Measurements from ENCODE around the gene THADA.

The THADA gene

GRCh38 chr2:43419876-43420275 lies 176.0 kb downstream of the THADA start:
- Histone ChIP-seq H3K4me1 (ENCODE audit: control insufficient read depth, insufficient read depth, low read length) (no peaks in the 10 kb centered on the region), H3K27me3 (ENCODE audit: control insufficient read depth, insufficient read depth, low read length, poor library complexity, severe bottlenecking) (no peaks in the 10 kb centered on the region), H3K36me3 (ENCODE audit: control insufficient read depth, insufficient read depth, low read length) (no peaks in the 10 kb centered on the region), H3K9me3 (ENCODE audit: control insufficient read depth, low read length) (no peaks in the 10 kb centered on the region), H3K4me3 (ENCODE audit: insufficient read depth, low read depth, low read length) (no peak overlapping the region), H3K27ac (ENCODE audit: insufficient read depth, low read depth, low read length, poor library complexity, severe bottlenecking) (no peak overlapping the region)
- 92 to 97% methylated on average over 2 of the region's 2 CpGs for WGBS, 2 experiments

- 87 to 90% methylated on average over 3 of the region's 3 CpGs for WGBS, 2 experiments
- no peak overlapping the region for H3K27ac ChIP-seq (ENCODE audit: insufficient read depth, low read depth, low read length, poor library complexity, severe bottlenecking)
- no peaks in the 10 kb centered on the region for H3K4me1 ChIP-seq (ENCODE audit: control insufficient read depth, insufficient read depth, low read length)
- no peaks in the 10 kb centered on the region for H3K27me3 ChIP-seq (ENCODE audit: control insufficient read depth, insufficient read depth, low read length, poor library complexity, severe bottlenecking)
- no peaks in the 10 kb centered on the region for H3K36me3 ChIP-seq (ENCODE audit: control insufficient read depth, insufficient read depth, low read length)
- no peak overlapping the region for H3K4me3 ChIP-seq (ENCODE audit: insufficient read depth, low read depth, low read length)
- H3K9me3 ChIP-seq (ENCODE audit: control insufficient read depth, low read length): no peaks in the 10 kb centered on the region
These were observed 176.6 kb downstream of the THADA start for GRCh38 chr2:43419243-43419642.

GRCh38 chr2:43418680-43419079 lies 177.2 kb downstream of the THADA start:
- Histone ChIP-seq H3K36me3 (ENCODE audit: control insufficient read depth, insufficient read depth, low read length) (no peaks in the 10 kb centered on the region), H3K9me3 (ENCODE audit: control insufficient read depth, low read length) (no peaks in the 10 kb centered on the region), H3K4me3 (ENCODE audit: insufficient read depth, low read depth, low read length) (no peak overlapping the region), H3K27me3 (ENCODE audit: control insufficient read depth, insufficient read depth, low read length, poor library complexity, severe bottlenecking) (no peaks in the 10 kb centered on the region), H3K4me1 (ENCODE audit: control insufficient read depth, insufficient read depth, low read length) (no peaks in the 10 kb centered on the region), H3K27ac (ENCODE audit: insufficient read depth, low read depth, low read length, poor library complexity, severe bottlenecking) (no peak overlapping the region)
- 91 to 95% methylated on average over 3 of the region's 3 CpGs for WGBS, 2 experiments

- Histone ChIP-seq H3K4me3 (ENCODE audit: insufficient read depth, low read depth, low read length) (no peak overlapping the region), H3K27me3 (ENCODE audit: control insufficient read depth, insufficient read depth, low read length, poor library complexity, severe bottlenecking) (no peaks in the 10 kb centered on the region), H3K9me3 (ENCODE audit: control insufficient read depth, low read length) (no peaks in the 10 kb centered on the region), H3K27ac (ENCODE audit: insufficient read depth, low read depth, low read length, poor library complexity, severe bottlenecking) (no peak overlapping the region), H3K36me3 (ENCODE audit: control insufficient read depth, insufficient read depth, low read length) (no peaks in the 10 kb centered on the region), H3K4me1 (ENCODE audit: control insufficient read depth, insufficient read depth, low read length) (no peaks in the 10 kb centered on the region)
- 80% methylated on average over 1 of the region's 1 CpG; no CpG with 5 or more reads in 1 of the 2 experiments for WGBS, 2 experiments
These were observed 178.5 kb downstream of the THADA start for GRCh38 chr2:43417300-43417699.

- no peaks in the 10 kb centered on the region for H3K9me3 ChIP-seq (ENCODE audit: control insufficient read depth, low read length)
- no peaks in the 10 kb centered on the region for H3K27me3 ChIP-seq (ENCODE audit: control insufficient read depth, insufficient read depth, low read length, poor library complexity, severe bottlenecking)
- WGBS, 2 experiments: 76 to 90% methylated on average over 6 to 7 of the region's 7 CpGs
- no peak overlapping the region for H3K4me3 ChIP-seq (ENCODE audit: insufficient read depth, low read depth, low read length)
- no peak overlapping the region for H3K27ac ChIP-seq (ENCODE audit: insufficient read depth, low read depth, low read length, poor library complexity, severe bottlenecking)
- no peaks in the 10 kb centered on the region for H3K4me1 ChIP-seq (ENCODE audit: control insufficient read depth, insufficient read depth, low read length)
- H3K36me3 ChIP-seq (ENCODE audit: control insufficient read depth, insufficient read depth, low read length): no peaks in the 10 kb centered on the region
These were observed 180.2 kb downstream of the THADA start for GRCh38 chr2:43415592-43415991.

GRCh38 chr2:43414586-43415135 lies 181.2 kb downstream of the THADA start:
- 81 to 85% methylated on average over 4 of the region's 4 CpGs for WGBS, 2 experiments
- Histone ChIP-seq H3K27me3 (ENCODE audit: control insufficient read depth, insufficient read depth, low read length, poor library complexity, severe bottlenecking) (no peaks in the 10 kb centered on the region), H3K36me3 (ENCODE audit: control insufficient read depth, insufficient read depth, low read length) (no peaks in the 10 kb centered on the region), H3K4me1 (ENCODE audit: control insufficient read depth, insufficient read depth, low read length) (no peaks in the 10 kb centered on the region), H3K4me3 (ENCODE audit: insufficient read depth, low read depth, low read length) (no peak overlapping the region), H3K9me3 (ENCODE audit: control insufficient read depth, low read length) (no peaks in the 10 kb centered on the region), H3K27ac (ENCODE audit: insufficient read depth, low read depth, low read length, poor library complexity, severe bottlenecking) (no peak overlapping the region)

- Histone ChIP-seq H3K27me3 (ENCODE audit: control insufficient read depth, insufficient read depth, low read length, poor library complexity, severe bottlenecking) (no peaks in the 10 kb centered on the region), H3K4me1 (ENCODE audit: control insufficient read depth, insufficient read depth, low read length) (no peaks in the 10 kb centered on the region), H3K9me3 (ENCODE audit: control insufficient read depth, low read length) (no peaks in the 10 kb centered on the region), H3K27ac (ENCODE audit: insufficient read depth, low read depth, low read length, poor library complexity, severe bottlenecking) (no peak overlapping the region), H3K36me3 (ENCODE audit: control insufficient read depth, insufficient read depth, low read length) (no peaks in the 10 kb centered on the region), H3K4me3 (ENCODE audit: insufficient read depth, low read depth, low read length) (no peak overlapping the region)
- WGBS, 2 experiments: 95 to 97% methylated on average over 2 of the region's 2 CpGs
These were observed 181.8 kb downstream of the THADA start for GRCh38 chr2:43414033-43414432.

GRCh38 chr2:43412114-43412753 lies 183.6 kb downstream of the THADA start:
- no peak overlapping the region for H3K27ac ChIP-seq (ENCODE audit: insufficient read depth, low read depth, low read length, poor library complexity, severe bottlenecking)
- H3K4me1 ChIP-seq (ENCODE audit: control insufficient read depth, insufficient read depth, low read length): no peaks in the 10 kb centered on the region
- WGBS, 2 experiments: 85 to 97% methylated on average over 3 of the region's 3 CpGs
- H3K9me3 ChIP-seq (ENCODE audit: control insufficient read depth, low read length): no peaks in the 10 kb centered on the region
- no peak overlapping the region for H3K4me3 ChIP-seq (ENCODE audit: insufficient read depth, low read depth, low read length)
- no peaks in the 10 kb centered on the region for H3K36me3 ChIP-seq (ENCODE audit: control insufficient read depth, insufficient read depth, low read length)
- no peaks in the 10 kb centered on the region for H3K27me3 ChIP-seq (ENCODE audit: control insufficient read depth, insufficient read depth, low read length, poor library complexity, severe bottlenecking)

- H3K4me3 ChIP-seq (ENCODE audit: insufficient read depth, low read depth, low read length): no peak overlapping the region
- 93 to 96% methylated on average over 5 to 6 of the region's 6 CpGs for WGBS, 2 experiments
- H3K36me3 ChIP-seq (ENCODE audit: control insufficient read depth, insufficient read depth, low read length): no peaks in the 10 kb centered on the region
- no peaks in the 10 kb centered on the region for H3K27me3 ChIP-seq (ENCODE audit: control insufficient read depth, insufficient read depth, low read length, poor library complexity, severe bottlenecking)
- no peaks in the 10 kb centered on the region for H3K9me3 ChIP-seq (ENCODE audit: control insufficient read depth, low read length)
- no peaks in the 10 kb centered on the region for H3K4me1 ChIP-seq (ENCODE audit: control insufficient read depth, insufficient read depth, low read length)
- H3K27ac ChIP-seq (ENCODE audit: insufficient read depth, low read depth, low read length, poor library complexity, severe bottlenecking): no peak overlapping the region
These were observed 185.7 kb downstream of the THADA start for GRCh38 chr2:43410055-43410604.

GRCh38 chr2:43408407-43409160 lies 187.3 kb downstream of the THADA start:
- Histone ChIP-seq H3K4me1 (ENCODE audit: control insufficient read depth, insufficient read depth, low read length) (no peaks in the 10 kb centered on the region), H3K4me3 (ENCODE audit: insufficient read depth, low read depth, low read length) (no peak overlapping the region), H3K27ac (ENCODE audit: insufficient read depth, low read depth, low read length, poor library complexity, severe bottlenecking) (no peak overlapping the region), H3K9me3 (ENCODE audit: control insufficient read depth, low read length) (no peaks in the 10 kb centered on the region), H3K27me3 (ENCODE audit: control insufficient read depth, insufficient read depth, low read length, poor library complexity, severe bottlenecking) (no peaks in the 10 kb centered on the region), H3K36me3 (ENCODE audit: control insufficient read depth, insufficient read depth, low read length) (no peaks in the 10 kb centered on the region)
- 98 to 100% methylated on average over 2 of the region's 2 CpGs for WGBS, 2 experiments
